ENCODE results near the gene GRIA4. TPM values are rescaled to one million over a fixed set of nuclear protein-coding genes. Genes with fewer than 3 reads are reported as not detected.

Gene GRIA4
- total and polyA plus RNA-seq, 2 of the 13 experiments (the other 11 are each of a cell fraction or from before 2014, with no cell fraction given), result not detected

- H4K20me1 ChIP-seq (ENCODE audit: insufficient read depth, low read length), result no peaks in the 10 kb centered on the region
- H3K9me3 ChIP-seq (ENCODE audit: low read length), result no peaks in the 10 kb centered on the region
- ATAC-seq (no peak), FAIRE-seq (no peak), DNase-seq (ENCODE audit: low spot score) (no peak)
- CTCF ChIA-PET (ENCODE audit: low intra/inter-chr PET ratio, low total read pairs), result no interaction called here
- BruUV-seq (replicated peaks), result no TSS peak
- no peak overlapping the region for H3K4me3 ChIP-seq (replicated peaks in 1 of 3; ENCODE audit: insufficient read depth in 1 of 3, low read depth in 2 of 3, low read length in 3 of 3)
- in situ Hi-C loops (cut with HindIII; ENCODE audit: extremely low pct_ligation_motif_present, low pct_unique_long_range_greater_than_20kb), result no loop called here
- no peak overlapping the region for H2AFZ ChIP-seq (ENCODE audit: low read length)
- H3K36me3 ChIP-seq (replicated peaks in 1 of 2; ENCODE audit: control insufficient read depth in 1 of 2, insufficient read depth in 2 of 2, low read length in 2 of 2), result no peaks in the 10 kb centered on the region
- no peaks in the 10 kb centered on the region for H3K79me2 ChIP-seq (ENCODE audit: insufficient read depth, low read length)
- no peaks in the 10 kb centered on the region for H3K27me3 ChIP-seq (ENCODE audit: control insufficient read depth in 1 of 2, insufficient read depth in 2 of 2, low read length in 2 of 2)
- no peaks in the 10 kb centered on the region for H3K4me1 ChIP-seq (ENCODE audit: insufficient read depth, low read length)
- intact Hi-C loops (cut with micrococcal nuclease; ENCODE audit: unreplicated experiment), result no loop called here
- no peak overlapping the region for H3K9ac ChIP-seq (ENCODE audit: insufficient read depth, low read depth, low read length)
- 4% methylated on average over 1 of the region's 1 CpG for WGBS (ENCODE audit: low lambda C conversion rate)
- POLR2A ChIA-PET, result no interaction called here
- TF ChIP-seq ZNF709 (CRISPR knock-in tag; IDR thresholded peaks at IDR 0.05) (no peak), PAXIP1 (CRISPR knock-in tag; conservative IDR thresholded peaks at IDR 0.05) (no peak), THAP7 (CRISPR knock-in tag; IDR thresholded peaks at IDR 0.05) (no peak)
- H3K4me2 ChIP-seq (ENCODE audit: low read depth, low read length), result no peak overlapping the region
- H3K27ac ChIP-seq (ENCODE audit: extremely low read length, insufficient read depth, low read length), result no peak overlapping the region
Observed at GRCh38 chr11:105754260-105754659, 144.4 kb downstream of the GRIA4 start.

GRCh38 chr11:105754716-105755115, 144.8 kb downstream of the GRIA4 start:
- H3K4me2 ChIP-seq (ENCODE audit: low read depth, low read length), result no peak overlapping the region
- no peaks in the 10 kb centered on the region for H3K9me3 ChIP-seq (ENCODE audit: low read length)
- no TSS peak for BruUV-seq (replicated peaks)
- 6% methylated on average over 1 of the region's 1 CpG for WGBS (ENCODE audit: low lambda C conversion rate)
- H3K36me3 ChIP-seq (replicated peaks in 1 of 2; ENCODE audit: control insufficient read depth in 1 of 2, insufficient read depth in 2 of 2, low read length in 2 of 2), result no peaks in the 10 kb centered on the region
- no peak overlapping the region for H3K4me3 ChIP-seq (replicated peaks in 1 of 3; ENCODE audit: insufficient read depth in 1 of 3, low read depth in 2 of 3, low read length in 3 of 3)
- no peaks in the 10 kb centered on the region for H3K4me1 ChIP-seq (ENCODE audit: insufficient read depth, low read length)
- no peaks in the 10 kb centered on the region for H3K27me3 ChIP-seq (ENCODE audit: control insufficient read depth in 1 of 2, insufficient read depth in 2 of 2, low read length in 2 of 2)
- H3K79me2 ChIP-seq (ENCODE audit: insufficient read depth, low read length), result no peaks in the 10 kb centered on the region
- H2AFZ ChIP-seq (ENCODE audit: low read length), result no peak overlapping the region
- ATAC-seq (no peak), DNase-seq (ENCODE audit: low spot score) (no peak), FAIRE-seq (no peak)
- CTCF ChIA-PET (ENCODE audit: low intra/inter-chr PET ratio, low total read pairs), result no interaction called here
- no peak overlapping the region for H3K9ac ChIP-seq (ENCODE audit: insufficient read depth, low read depth, low read length)
- H4K20me1 ChIP-seq (ENCODE audit: insufficient read depth, low read length), result no peaks in the 10 kb centered on the region
- in situ Hi-C loops (cut with HindIII; ENCODE audit: extremely low pct_ligation_motif_present, low pct_unique_long_range_greater_than_20kb) (no loop called here), intact Hi-C loops (cut with micrococcal nuclease; ENCODE audit: unreplicated experiment) (no loop called here)
- no peak overlapping the region for H3K27ac ChIP-seq (ENCODE audit: extremely low read length, insufficient read depth, low read length)
- POLR2A ChIA-PET, result no interaction called here
- no peak for TF ChIP-seq NFAT5 (CRISPR knock-in tag; IDR thresholded peaks at IDR 0.05)
- no peak for TF ChIP-seq ZNF350 (CRISPR knock-in tag; IDR thresholded peaks at IDR 0.05; ENCODE audit: borderline replicate concordance, low read depth)
- TF ChIP-seq TEAD2 (CRISPR knock-in tag; IDR thresholded peaks at IDR 0.05), result no peak
- no peak for TF ChIP-seq NCOA2 (CRISPR knock-in tag; IDR thresholded peaks at IDR 0.05)
- no peak for TF ChIP-seq ELF4 (CRISPR knock-in tag; IDR thresholded peaks at IDR 0.05; ENCODE audit: borderline replicate concordance)
